Astrocyte of the cerebellum (primary cell): ENCODE data around the gene AMD1.

Experiments
- DNase-seq: peaks from one replicate; pipeline ENCODE4 v3.0.0-alpha.2; 2011; ENCODE audit warnings: low read depth
- H3K4me3 ChIP-seq: 2 replicates; pipeline ENCODE4 v1.5.1; 2011; ENCODE audit warnings: mild to moderate bottlenecking, low read depth, low read length, moderate library complexity
- in situ Hi-C: cut with HindIII; loops from 2 replicates; pipeline ENCODE4 v1.10.0; 2017; ENCODE audit warnings: low sequenced_read_pairs
- TF ChIP-seq, protein P1 (sequence below): IDR thresholded peaks from 2 replicates; pipeline ENCODE4 v1.5.1; 2012; ENCODE audit warnings: low read length, low read depth, moderate library complexity, mild to moderate bottlenecking; ENCODE audit errors: missing control alignments

The AMD1 gene

DNA sequence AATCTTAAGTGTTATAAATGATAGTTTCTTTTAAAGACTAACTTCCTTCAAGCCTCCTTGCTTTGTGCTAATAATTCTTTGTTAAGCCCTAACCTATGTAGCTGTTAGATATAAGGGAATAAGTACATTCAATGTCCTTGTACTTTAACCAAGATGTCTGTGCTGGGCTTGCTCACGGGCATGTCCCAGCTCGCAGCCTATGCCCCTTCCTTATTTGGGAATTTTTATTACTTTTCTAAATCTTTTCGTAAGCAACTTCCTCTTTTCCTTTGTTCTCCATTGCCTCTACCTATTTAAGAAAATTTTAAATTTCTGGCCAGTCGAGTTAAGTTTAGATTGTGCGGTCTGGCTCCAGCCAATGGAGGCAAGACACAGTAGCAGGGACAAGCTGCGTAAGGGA, 33.3 kb upstream of the AMD1 start:
- no peak overlapping the region for H3K4me3 ChIP-seq
- TF ChIP-seq, protein P1, sequence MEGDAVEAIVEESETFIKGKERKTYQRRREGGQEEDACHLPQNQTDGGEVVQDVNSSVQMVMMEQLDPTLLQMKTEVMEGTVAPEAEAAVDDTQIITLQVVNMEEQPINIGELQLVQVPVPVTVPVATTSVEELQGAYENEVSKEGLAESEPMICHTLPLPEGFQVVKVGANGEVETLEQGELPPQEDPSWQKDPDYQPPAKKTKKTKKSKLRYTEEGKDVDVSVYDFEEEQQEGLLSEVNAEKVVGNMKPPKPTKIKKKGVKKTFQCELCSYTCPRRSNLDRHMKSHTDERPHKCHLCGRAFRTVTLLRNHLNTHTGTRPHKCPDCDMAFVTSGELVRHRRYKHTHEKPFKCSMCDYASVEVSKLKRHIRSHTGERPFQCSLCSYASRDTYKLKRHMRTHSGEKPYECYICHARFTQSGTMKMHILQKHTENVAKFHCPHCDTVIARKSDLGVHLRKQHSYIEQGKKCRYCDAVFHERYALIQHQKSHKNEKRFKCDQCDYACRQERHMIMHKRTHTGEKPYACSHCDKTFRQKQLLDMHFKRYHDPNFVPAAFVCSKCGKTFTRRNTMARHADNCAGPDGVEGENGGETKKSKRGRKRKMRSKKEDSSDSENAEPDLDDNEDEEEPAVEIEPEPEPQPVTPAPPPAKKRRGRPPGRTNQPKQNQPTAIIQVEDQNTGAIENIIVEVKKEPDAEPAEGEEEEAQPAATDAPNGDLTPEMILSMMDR, result no peak
- in situ Hi-C loops, result no loop called here
- no peak for DNase-seq

- DNase-seq, result no peak
- TF ChIP-seq, protein P1, result no peak
- no peak overlapping the region for H3K4me3 ChIP-seq
- in situ Hi-C loops, result no loop called here
Observed at GRCh38 chr6:110849781-110850180, 24.8 kb upstream of the AMD1 start.

DNA sequence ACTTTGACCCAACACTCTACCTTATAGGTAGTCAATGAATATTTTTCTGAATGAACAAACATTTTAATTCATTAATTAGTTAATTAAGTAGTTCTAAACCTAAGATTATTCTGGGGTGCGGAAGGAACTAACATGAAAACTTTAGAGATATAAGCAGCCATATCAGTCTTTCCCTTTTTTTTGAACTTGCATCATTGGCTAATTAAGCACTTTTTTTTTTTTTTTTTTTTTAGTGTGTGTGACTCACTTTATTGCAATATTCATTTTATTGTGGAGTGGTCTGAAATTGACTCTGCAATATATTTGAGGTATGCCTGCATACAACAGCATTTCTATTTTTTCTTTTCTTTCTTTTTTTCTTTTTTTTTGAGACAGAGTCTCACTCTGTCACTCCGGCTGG, 21.8 kb upstream of the AMD1 start:
- in situ Hi-C loops, result no loop called here
- DNase-seq, result no peak
- TF ChIP-seq, protein P1, result no peak
- no peak overlapping the region for H3K4me3 ChIP-seq

DNA sequence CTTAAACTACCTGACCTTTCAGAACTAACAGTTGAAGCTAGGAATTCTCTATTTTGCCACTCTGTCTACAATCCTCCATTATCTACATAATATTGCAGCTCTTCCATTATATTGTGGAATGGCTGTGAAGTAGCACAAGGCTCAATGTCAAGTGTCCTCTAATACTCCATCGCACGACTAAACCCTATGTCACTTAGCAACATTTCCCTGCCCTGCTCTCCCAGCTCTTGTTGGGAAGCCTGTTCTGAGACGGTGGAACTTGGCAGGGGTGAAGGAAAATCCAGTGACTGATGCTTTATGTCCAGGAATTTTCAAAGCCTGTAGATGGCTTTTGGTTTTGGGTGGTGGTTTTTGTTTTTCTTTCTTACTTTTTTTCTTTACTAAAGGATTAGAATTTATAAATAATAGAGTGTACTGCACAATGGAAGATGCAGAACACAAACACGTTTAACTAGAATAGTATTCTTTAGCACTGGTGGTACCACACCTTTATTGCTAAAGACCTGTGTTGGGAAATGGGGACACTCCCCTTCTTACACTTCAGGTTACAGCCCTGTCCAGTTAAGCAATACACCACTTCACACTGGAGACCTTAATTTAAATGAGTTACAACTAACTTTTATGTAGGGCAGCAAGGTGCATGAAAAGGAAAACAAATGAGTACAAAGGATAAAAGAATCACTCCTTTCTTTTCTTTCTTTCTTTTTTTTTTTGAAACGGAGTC, 20.7 kb upstream of the AMD1 start:
- TF ChIP-seq, protein P1, result no peak
- DNase-seq, result no peak
- H3K4me3 ChIP-seq, result no peak overlapping the region
- in situ Hi-C loops, result no loop called here

- TF ChIP-seq, protein P1, result no peak
- H3K4me3 ChIP-seq, result no peak overlapping the region
- in situ Hi-C loops, result no loop called here
- DNase-seq, result no peak
Observed at GRCh38 chr6:110856296-110856695, 18.3 kb upstream of the AMD1 start.

DNA sequence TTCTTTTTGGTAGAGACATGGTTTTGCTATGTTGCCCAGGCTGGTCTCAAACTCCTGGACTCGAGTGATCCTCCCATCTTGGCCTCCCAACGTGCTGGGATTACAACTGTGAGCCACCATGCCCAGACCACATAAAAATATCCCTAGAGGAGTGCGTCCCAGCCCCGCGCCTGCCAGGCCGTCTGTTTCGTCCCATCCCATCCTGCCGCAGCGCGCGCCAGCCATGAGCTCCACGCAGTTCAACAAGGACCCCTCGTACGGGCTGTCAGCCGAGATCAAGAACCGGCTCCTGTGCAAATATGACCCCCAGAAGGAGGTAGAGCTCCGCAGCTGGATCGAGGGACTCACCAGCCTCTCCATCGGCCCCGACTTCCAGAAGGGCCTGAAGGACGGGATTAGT, 16.6 kb upstream of the AMD1 start:
- in situ Hi-C loops, result no loop called here
- DNase-seq, result no peak
- no peak overlapping the region for H3K4me3 ChIP-seq
- TF ChIP-seq, protein P1, result no peak
